Tibial nerve (tissue), 4 donors: Measurements from ENCODE around the gene SH3TC2. TPM values are rescaled to one million over a fixed set of nuclear protein-coding genes. Genes with fewer than 3 reads are reported as not detected.

Experiments used
- DNase-seq, 2 donors: peaks; one replicate each; pipeline ENCODE4 v3.0.0-alpha.2; 2019; ENCODE audit warnings: low spot score in 2 of 2
- H3K27ac ChIP-seq, 4 donors: fragments of 200-600 bp; sonication (generic) in 3 of 4; one replicate each; pipeline ENCODE4 v1.5.1; 2017 to 2019; ENCODE audit warnings: mild to moderate bottlenecking in 1 of 4
- H3K27me3 ChIP-seq, 2 donors: fragments of 200-600 bp; sonication (generic) in 1 of 2; one replicate each; pipeline versions ENCODE4 v1.5.1 to v1.6.0; 2017 to 2019
- H3K36me3 ChIP-seq, 3 donors: fragments of 200-600 bp; sonication (generic); one replicate each; pipeline ENCODE4 v1.5.1; 2018 to 2019
- H3K4me1 ChIP-seq, 4 donors: fragments of 200-600 bp; sonication (generic) in 3 of 4; one replicate each; pipeline ENCODE4 v1.5.1; 2017 to 2019
- H3K4me3 ChIP-seq, 4 donors: fragments of 200-600 bp; sonication (generic) in 3 of 4; one replicate each; pipeline ENCODE4 v1.5.1; 2017 to 2019; ENCODE audit warnings: mild to moderate bottlenecking in 1 of 4, moderate library complexity in 1 of 4
- H3K9me3 ChIP-seq, 4 donors: fragments of 200-600 bp; sonication (generic) in 3 of 4; one replicate each; pipeline ENCODE4 v1.5.1; 2017 to 2019
- EP300 ChIP-seq, 2 donors: sonication (generic); formaldehyde crosslinking; IDR thresholded peaks; one replicate each; pipeline ENCODE4 v1.6.1; 2017; ENCODE audit warnings: antibody characterized with exemption in 2 of 2, mild to moderate bottlenecking in 1 of 2
- POLR2A ChIP-seq, 2 donors: fragments of 450-650 bp; IDR thresholded peaks; one replicate each; pipeline ENCODE4 v1.6.1; 2017; ENCODE audit warnings: antibody characterized with exemption in 2 of 2, mild to moderate bottlenecking in 2 of 2, moderate library complexity in 2 of 2
- WGBS, 2 donors: methylation state at CpG; one replicate each; pipeline ENCODE4 v1.1.5; 2018; 5-methylcytosine and 5-hydroxymethylcytosine counted together
- total RNA-seq, 4 donors: library from RNA; depleted of rRNA; stranded (reverse); fragments of >200 nt; gene quantifications; one replicate each; pipeline ENCODE4 v1.1.0, GENCODE V29; 2016
- TF ChIP-seq, protein P1 (sequence below), 5 experiments: fragments of 200-600 bp in 3 of 5; fragments of 450-650 bp in 2 of 5; sonication (generic) in 3 of 5; IDR thresholded peaks; one replicate each; pipeline ENCODE4 v1.5.1; 2016 to 2019; ENCODE audit warnings: antibody characterized with exemption in 5 of 5, mild to moderate bottlenecking in 3 of 5, moderate library complexity in 2 of 5

Gene SH3TC2
- total RNA-seq, 4 donors from 2014 or later, result 37.2 to 92.1 (median 83.9) TPM

DNA sequence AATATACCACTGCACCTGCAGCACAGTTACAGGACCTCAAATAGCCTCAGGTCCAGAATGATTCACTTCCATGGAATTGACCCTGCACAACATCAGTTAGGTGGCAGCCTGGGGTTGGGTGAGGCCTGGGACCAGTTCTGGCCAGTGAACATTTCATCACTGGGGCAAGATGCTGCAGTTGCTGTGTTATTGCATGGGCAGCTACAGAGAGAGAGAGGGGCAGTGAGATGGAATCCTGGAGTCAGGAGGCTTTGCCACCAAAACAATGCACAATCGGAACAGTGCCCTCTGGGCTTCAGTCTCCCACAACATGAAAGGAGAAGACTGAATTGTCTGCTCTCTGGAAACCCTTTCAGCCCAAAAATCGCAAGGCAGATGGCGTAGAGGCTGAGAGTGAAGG lies 51.8 kb downstream of the SH3TC2 start:
- no peaks in the 10 kb centered on the region for H3K9me3 ChIP-seq
- H3K4me3 ChIP-seq, result no peak overlapping the region
- H3K4me1 ChIP-seq, result no peaks in the 10 kb centered on the region
- TF ChIP-seq POLR2A (IDR thresholded peaks at IDR 0.05) (no peak), EP300 (IDR thresholded peaks at IDR 0.05) (no peak)
- TF ChIP-seq, protein P1, sequence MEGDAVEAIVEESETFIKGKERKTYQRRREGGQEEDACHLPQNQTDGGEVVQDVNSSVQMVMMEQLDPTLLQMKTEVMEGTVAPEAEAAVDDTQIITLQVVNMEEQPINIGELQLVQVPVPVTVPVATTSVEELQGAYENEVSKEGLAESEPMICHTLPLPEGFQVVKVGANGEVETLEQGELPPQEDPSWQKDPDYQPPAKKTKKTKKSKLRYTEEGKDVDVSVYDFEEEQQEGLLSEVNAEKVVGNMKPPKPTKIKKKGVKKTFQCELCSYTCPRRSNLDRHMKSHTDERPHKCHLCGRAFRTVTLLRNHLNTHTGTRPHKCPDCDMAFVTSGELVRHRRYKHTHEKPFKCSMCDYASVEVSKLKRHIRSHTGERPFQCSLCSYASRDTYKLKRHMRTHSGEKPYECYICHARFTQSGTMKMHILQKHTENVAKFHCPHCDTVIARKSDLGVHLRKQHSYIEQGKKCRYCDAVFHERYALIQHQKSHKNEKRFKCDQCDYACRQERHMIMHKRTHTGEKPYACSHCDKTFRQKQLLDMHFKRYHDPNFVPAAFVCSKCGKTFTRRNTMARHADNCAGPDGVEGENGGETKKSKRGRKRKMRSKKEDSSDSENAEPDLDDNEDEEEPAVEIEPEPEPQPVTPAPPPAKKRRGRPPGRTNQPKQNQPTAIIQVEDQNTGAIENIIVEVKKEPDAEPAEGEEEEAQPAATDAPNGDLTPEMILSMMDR (IDR thresholded peaks at IDR 0.05), result no peak
- WGBS, 2 donors, result 58 to 68% methylated on average over 3 of the region's 3 CpGs
- DNase-seq, result no peak
- H3K27me3 ChIP-seq, result no peaks in the 10 kb centered on the region
- H3K27ac ChIP-seq, result no peak overlapping the region
- peaks cover 0 to 25% (median 0%) of the 10 kb centered on the region in 3 donors for H3K36me3 ChIP-seq

DNA sequence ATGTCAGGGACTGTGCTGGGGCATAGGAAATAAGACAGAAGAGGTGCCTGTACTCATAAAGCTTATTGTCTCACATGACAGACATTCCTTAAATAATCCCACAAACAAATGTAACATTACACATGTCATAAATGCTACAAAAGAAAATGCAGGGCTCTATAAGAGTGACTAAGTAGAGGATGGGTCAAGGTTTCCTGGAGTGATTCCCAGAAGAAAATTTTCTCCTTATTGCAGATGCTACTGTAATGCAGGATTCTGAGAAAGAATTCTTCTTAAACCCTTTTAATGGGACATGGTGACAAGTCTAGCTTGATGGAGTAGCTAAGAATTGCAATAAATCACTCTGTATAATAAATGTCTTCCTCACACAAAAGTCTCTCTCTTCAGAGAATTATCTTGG lies 55.7 kb downstream of the SH3TC2 start:
- Histone ChIP-seq H3K27me3 (no peaks in the 10 kb centered on the region), H3K36me3 (peaks cover 0 to 47% (median 0%) of the 10 kb centered on the region in 3 donors), H3K4me3 (no peak overlapping the region), H3K9me3 (no peaks in the 10 kb centered on the region), H3K27ac (no peak overlapping the region), H3K4me1 (peaks cover 0 to 3% (median 0%) of the 10 kb centered on the region in 4 donors)
- DNase-seq, result no peak
- TF ChIP-seq EP300 (IDR thresholded peaks at IDR 0.05) (no peak), POLR2A (IDR thresholded peaks at IDR 0.05) (no peak)
- TF ChIP-seq, protein P1 (IDR thresholded peaks at IDR 0.05), result no peak

DNA sequence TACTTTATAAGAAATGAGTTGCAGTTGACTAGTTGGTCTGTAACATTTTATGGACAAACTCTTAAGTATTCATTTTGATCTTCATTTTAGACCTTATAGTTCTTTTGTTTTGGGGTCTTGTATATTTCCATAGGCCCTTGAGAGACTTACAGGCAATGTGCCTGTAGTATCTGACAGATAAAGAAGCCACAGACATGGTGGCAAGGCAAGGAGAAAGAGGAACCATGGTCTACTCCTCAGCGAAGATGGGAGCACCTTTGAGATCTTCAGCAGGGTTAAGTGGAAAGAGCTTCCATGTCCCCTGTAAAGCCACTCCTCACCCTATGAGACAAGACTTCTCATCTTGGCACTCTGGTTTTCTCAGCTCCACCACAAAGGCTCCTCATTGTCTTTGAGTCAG lies 56.4 kb downstream of the SH3TC2 start:
- no peak for DNase-seq
- H3K4me1 ChIP-seq, result peaks cover 0 to 7% (median 0%) of the 10 kb centered on the region in 4 donors
- H3K36me3 ChIP-seq, result peaks cover 0 to 47% (median 0%) of the 10 kb centered on the region in 3 donors
- H3K27me3 ChIP-seq, result no peaks in the 10 kb centered on the region
- no peak overlapping the region for H3K27ac ChIP-seq
- no peaks in the 10 kb centered on the region for H3K9me3 ChIP-seq
- 93 to 100% methylated on average over 1 of the region's 1 CpG for WGBS, 2 donors
- H3K4me3 ChIP-seq, result no peak overlapping the region
- TF ChIP-seq, protein P1 (IDR thresholded peaks at IDR 0.05), result no peak
- no peak for TF ChIP-seq EP300 (IDR thresholded peaks at IDR 0.05)
- no peak for TF ChIP-seq POLR2A (IDR thresholded peaks at IDR 0.05)

DNA sequence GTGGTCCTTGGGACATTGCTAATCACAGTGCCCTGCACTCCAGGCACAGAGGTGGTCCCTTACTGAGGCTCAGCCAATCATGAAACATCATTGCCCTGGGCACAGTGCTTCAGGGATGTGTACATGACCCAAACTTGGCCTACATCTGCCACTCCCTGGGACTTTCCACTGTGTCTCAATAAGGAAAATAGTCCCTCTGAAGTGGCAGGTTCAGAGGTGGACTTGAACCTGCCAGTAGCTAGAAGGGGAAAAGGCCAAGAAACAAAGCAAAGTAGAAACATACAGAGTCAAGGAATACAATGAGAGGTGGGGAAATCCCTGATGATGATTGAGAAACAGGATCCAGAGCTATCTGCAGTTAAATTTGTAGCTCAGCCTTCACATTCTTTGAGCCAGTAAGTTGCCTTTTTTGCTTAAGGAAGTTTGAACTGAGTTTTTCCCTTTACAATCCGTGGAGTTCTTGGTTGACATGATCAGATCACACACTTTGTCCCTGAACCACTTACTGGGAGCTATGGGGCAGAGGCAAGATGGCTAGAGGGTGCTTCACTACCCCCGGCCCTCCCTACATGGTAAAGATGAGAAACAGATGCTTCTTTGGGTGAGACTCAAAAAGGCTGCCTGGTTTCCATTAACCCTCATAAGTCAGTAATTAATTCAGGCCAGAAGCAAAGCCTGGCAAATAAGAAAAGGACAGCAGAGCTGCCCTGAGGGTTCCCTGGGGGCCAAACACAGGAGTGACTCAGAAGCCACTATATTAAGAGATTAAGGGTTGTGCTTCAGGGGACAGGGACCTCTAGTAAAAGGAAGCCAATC lies 57.6 kb downstream of the SH3TC2 start:
- Histone ChIP-seq H3K36me3 (peaks cover 0 to 46% (median 0%) of the 10 kb centered on the region in 3 donors), H3K4me1 (peaks cover 0 to 7% (median 0%) of the 10 kb centered on the region in 4 donors), H3K9me3 (no peaks in the 10 kb centered on the region), H3K27me3 (no peaks in the 10 kb centered on the region), H3K27ac (no peak overlapping the region), H3K4me3 (no peak overlapping the region)
- no peak for DNase-seq
- TF ChIP-seq EP300 (IDR thresholded peaks at IDR 0.05) (no peak), POLR2A (IDR thresholded peaks at IDR 0.05) (no peak)
- TF ChIP-seq, protein P1 (IDR thresholded peaks at IDR 0.05), result no peak
- WGBS, 2 donors, result 58 to 59% methylated on average over 2 of the region's 2 CpGs

DNA sequence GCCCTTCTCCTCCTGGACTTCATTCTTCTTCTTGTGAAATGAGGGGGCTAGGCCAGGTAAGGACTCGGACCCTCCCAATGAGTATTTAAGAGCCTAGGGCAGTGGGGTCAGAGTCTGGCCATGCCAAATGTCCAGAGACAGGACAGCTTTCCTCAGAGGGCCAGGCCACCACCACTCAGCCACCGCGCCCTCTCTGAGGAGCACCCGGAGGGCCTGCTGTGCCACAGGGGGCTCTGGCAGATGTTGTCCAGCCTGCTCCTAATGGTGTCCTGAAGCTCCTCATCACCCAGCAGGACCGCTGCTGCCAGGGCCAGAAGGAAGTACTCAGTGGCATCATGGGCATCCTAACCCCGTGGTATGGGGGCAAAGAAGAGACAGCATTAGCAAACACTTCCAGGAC lies 58.3 kb downstream of the SH3TC2 start:
- H3K27ac ChIP-seq, result no peak overlapping the region
- H3K27me3 ChIP-seq, result no peaks in the 10 kb centered on the region
- peaks cover 0 to 7% (median 0%) of the 10 kb centered on the region in 4 donors for H3K4me1 ChIP-seq
- no peak overlapping the region for H3K4me3 ChIP-seq
- no peaks in the 10 kb centered on the region for H3K9me3 ChIP-seq
- WGBS, 2 donors, result 84 to 98% methylated on average over 6 of the region's 6 CpGs
- no peak for DNase-seq
- TF ChIP-seq POLR2A (IDR thresholded peaks at IDR 0.05) (no peak), EP300 (IDR thresholded peaks at IDR 0.05) (no peak)
- TF ChIP-seq, protein P1 (IDR thresholded peaks at IDR 0.05), result no peak
- H3K36me3 ChIP-seq, result peaks cover 0 to 41% (median 0%) of the 10 kb centered on the region in 3 donors
